ENCODE results near the gene OLFM2. TPM values are rescaled to one million over a fixed set of nuclear protein-coding genes. Genes with fewer than 3 reads are reported as not detected.

The OLFM2 gene
- total and polyA plus RNA-seq, 9 of the 15 experiments (the other 6 are each of a cell fraction or from before 2014, with no cell fraction given): 0.10 to 0.33 (median 0.23) TPM; not detected in 4

- peak; percentile 82 for TF ChIP-seq ARID4B (CRISPR knock-in tag; IDR thresholded peaks at IDR 0.05)
- no peak for TF ChIP-seq NBN (IDR thresholded peaks at IDR 0.05; ENCODE audit: low read depth)
- TF ChIP-seq BCOR (IDR thresholded peaks at IDR 0.05): no peak; the same call in 1 of the 2 replicates
- TF ChIP-seq HCFC1 (IDR thresholded peaks at IDR 0.05; ENCODE audit: low read depth, low read length): peak; percentile 78
- no peak for TF ChIP-seq NCOA6 (IDR thresholded peaks at IDR 0.05)
- no peak for TF ChIP-seq CHD1 (IDR thresholded peaks at IDR 0.05; ENCODE audit: low read length)
- no peak for TF ChIP-seq ZBTB43 (CRISPR knock-in tag; IDR thresholded peaks at IDR 0.05)
- no peak for TF ChIP-seq KHSRP (IDR thresholded peaks at IDR 0.05)
- TF ChIP-seq FOXA1 (IDR thresholded peaks at IDR 0.05; ENCODE audit: borderline replicate concordance): no peak
- peak; percentile 95 for TF ChIP-seq SAP30 (IDR thresholded peaks at IDR 0.05; ENCODE audit: borderline replicate concordance, insufficient read depth, low read depth, low read length, poor library complexity, severe bottlenecking)
- TF ChIP-seq PTRF (tag; IDR thresholded peaks at IDR 0.05): no peak
- no peak for TF ChIP-seq SMAD4 (CRISPR knock-in tag; conservative IDR thresholded peaks at IDR 0.05)
- TF ChIP-seq FOXJ2 (tag; IDR thresholded peaks at IDR 0.05): no peak
- TF ChIP-seq ZNF436 (CRISPR knock-in tag; IDR thresholded peaks at IDR 0.05): no peak
- TF ChIP-seq ZNF316 (IDR thresholded peaks at IDR 0.05): no peak
- TF ChIP-seq FOXP1 (CRISPR knock-in tag; IDR thresholded peaks at IDR 0.05): no peak
- no peak for TF ChIP-seq DEAF1 (CRISPR knock-in tag; IDR thresholded peaks at IDR 0.05)
- no peak for TF ChIP-seq FIP1L1 (IDR thresholded peaks at IDR 0.05; ENCODE audit: low read depth, low read length, poor library complexity, severe bottlenecking)
- no peak for TF ChIP-seq TCF15 (CRISPR knock-in tag; IDR thresholded peaks at IDR 0.05)
- TF ChIP-seq TAF15 (IDR thresholded peaks at IDR 0.05; ENCODE audit: low read depth, low read length): no peak
Observed at GRCh38 chr19:9827289-9828238, 108.8 kb downstream of the OLFM2 start, which contains the start of gene UBL5 (continued).
